Sciatic nerve (tissue), 2 donors: Measurements from ENCODE around the gene WASF3. TPM values are rescaled to one million over a fixed set of nuclear protein-coding genes. Genes with fewer than 3 reads are reported as not detected.

Experiments used
- ATAC-seq: fragments of 200-7000 bp; cut with Tn5 transposase; one replicate; pipeline ENCODE4 v1.9.1; 2020; ENCODE audit warnings: mild to moderate bottlenecking, moderate library complexity
- DNase-seq: peaks from one replicate; pipeline ENCODE4 v3.0.0-alpha.2; 2020; ENCODE audit warnings: low spot score
- intact Hi-C: fragments of 100-400 bp; cut with DNase I; formaldehyde crosslinking; loops from one replicate; pipeline ENCODE4 v1.14.2; 2022
- total RNA-seq: library from RNA; stranded (reverse); fragmentation: NEBNext Ultra II Directional; extraction: Animal tissue kit (Norgen Biotek cat#: 25700); gene quantifications from one replicate; pipeline ENCODE4 v1.2.1, GENCODE V29; 2021
- donor health status: DM: no; HTN: no; CAD: no.
- donor health status: DM: no; HTN: no; CAD: no.

WASF3 gene
- total RNA-seq = 33.3 TPM

- DNase-seq (peak; percentile 95), ATAC-seq (peak; percentile 99)
- intact Hi-C loops = no loop called here
These were observed at the start of gene WASF3 for GRCh38 chr13:26557393-26558073. Gene WASF3, plus strand, starts transcription at chr13:26557683. Its CDS starts 84,588 bp downstream, at chr13:26642271.

GRCh38 chr13:26508885-26509284 is 48.6 kb upstream of the WASF3 start:
- ATAC-seq (peak; percentile 97), DNase-seq (peak; percentile 86)
- intact Hi-C loops = no loop called here

GRCh38 chr13:26509491-26509890 is 48.0 kb upstream of the WASF3 start:
- no peak for DNase-seq
- intact Hi-C loops = no loop called here
- ATAC-seq = no peak

GRCh38 chr13:26513931-26514330 is 43.6 kb upstream of the WASF3 start:
- ATAC-seq (no peak), DNase-seq (no peak)
- intact Hi-C loops = no loop called here

GRCh38 chr13:26515721-26516120 is 41.8 kb upstream of the WASF3 start:
- ATAC-seq = no peak
- intact Hi-C loops = no loop called here
- DNase-seq = no peak

- no peak for ATAC-seq
- intact Hi-C loops = no loop called here
- DNase-seq = no peak
These were observed 39.5 kb upstream of the WASF3 start for GRCh38 chr13:26517936-26518335.

GRCh38 chr13:26518451-26518959 is 39.0 kb upstream of the WASF3 start:
- no peak for DNase-seq
- no peak for ATAC-seq
- intact Hi-C loops = no loop called here

GRCh38 chr13:26522571-26522970 is 34.9 kb upstream of the WASF3 start:
- no peak for ATAC-seq
- intact Hi-C loops = no loop called here
- DNase-seq = no peak

- intact Hi-C loops = no loop called here
- ATAC-seq (no peak), DNase-seq (no peak)
These were observed 34.5 kb upstream of the WASF3 start for GRCh38 chr13:26523007-26523406.

GRCh38 chr13:26525528-26525927 is 32.0 kb upstream of the WASF3 start:
- ATAC-seq (no peak), DNase-seq (no peak)
- intact Hi-C loops = no loop called here

GRCh38 chr13:26526702-26527216 is 30.7 kb upstream of the WASF3 start:
- ATAC-seq (no peak), DNase-seq (no peak)
- intact Hi-C loops = no loop called here

- intact Hi-C loops = no loop called here
- no peak for DNase-seq
These were observed 29.0 kb upstream of the WASF3 start for GRCh38 chr13:26528527-26528926.

GRCh38 chr13:26529441-26529840 is 28.0 kb upstream of the WASF3 start:
- DNase-seq (no peak), ATAC-seq (no peak)
- intact Hi-C loops = no loop called here

More at GRCh38 chr13:26528527-26528926, 29.0 kb upstream of the WASF3 start:
- no peak for ATAC-seq

- no peak for DNase-seq
- ATAC-seq = no peak
- intact Hi-C loops = no loop called here
These were observed 25.7 kb upstream of the WASF3 start for GRCh38 chr13:26531742-26532141.

GRCh38 chr13:26534036-26534726 is 23.3 kb upstream of the WASF3 start:
- intact Hi-C loops = no loop called here
- no peak for DNase-seq
- ATAC-seq = no peak

GRCh38 chr13:26538363-26539317 is 18.8 kb upstream of the WASF3 start:
- ATAC-seq = peak; percentile 85
- intact Hi-C loops = no loop called here
- no peak for DNase-seq

- intact Hi-C loops = no loop called here
- ATAC-seq = peak; percentile 62
- DNase-seq = no peak
These were observed 17.7 kb upstream of the WASF3 start for GRCh38 chr13:26539738-26540292.

GRCh38 chr13:26540334-26540733 is 17.1 kb upstream of the WASF3 start:
- ATAC-seq (peak; percentile 33), DNase-seq (no peak)
- intact Hi-C loops = no loop called here

GRCh38 chr13:26541041-26541440 is 16.4 kb upstream of the WASF3 start:
- ATAC-seq (no peak), DNase-seq (no peak)
- intact Hi-C loops = no loop called here
